HG03575 (cell line): ENCODE measurements around the gene LENG8.
"Not testable (repeated sequence)": the region's sequence is repeated elsewhere in the genome, so short reads cannot be mapped to it uniquely, and the experiment has no call there.

Experiments
- ATAC-seq: cut with Tn5 transposase; IDR thresholded peaks from one replicate; pipeline ENCODE4 v1.9.1; 2021; ENCODE audit not compliant: unreplicated experiment, insufficient number of reproducible peaks, low FRiP score; ENCODE audit errors: extremely low read depth

The LENG8 gene

GRCh38 chr19:54470991-54471782 is 22.2 kb downstream of the LENG8 start:
- ATAC-seq = no peak

GRCh38 chr19:54473071-54473891 is 24.3 kb downstream of the LENG8 start, which contains the start of gene CDC42EP5:
Gene CDC42EP5, minus strand, starts transcription at chr19:54473296. Its CDS starts 7,749 bp downstream, at chr19:54465547.
- no peak for ATAC-seq

- ATAC-seq = no peak
These were observed 24.9 kb downstream of the LENG8 start for GRCh38 chr19:54473892-54474372.

GRCh38 chr19:54475706-54476105 is 26.7 kb downstream of the LENG8 start:
- ATAC-seq = no peak

GRCh38 chr19:54477650-54478049 is 28.7 kb downstream of the LENG8 start:
- no peak for ATAC-seq

- no peak for ATAC-seq
These were observed 29.8 kb downstream of the LENG8 start for GRCh38 chr19:54478677-54479266.

- no peak for ATAC-seq
These were observed 31.1 kb downstream of the LENG8 start for GRCh38 chr19:54480051-54480450.

- no peak for ATAC-seq
These were observed 32.4 kb downstream of the LENG8 start for GRCh38 chr19:54481326-54481930.

GRCh38 chr19:54482889-54483288 is 33.9 kb downstream of the LENG8 start:
- no peak for ATAC-seq

GRCh38 chr19:54484451-54484850 is 35.5 kb downstream of the LENG8 start:
- no peak for ATAC-seq

- no peak for ATAC-seq
These were observed 36.9 kb downstream of the LENG8 start for GRCh38 chr19:54485851-54486250.

GRCh38 chr19:54489341-54489740 is 40.3 kb downstream of the LENG8 start:
- no peak for ATAC-seq

- ATAC-seq = no peak
These were observed 40.8 kb downstream of the LENG8 start for GRCh38 chr19:54489766-54490165.

GRCh38 chr19:54492568-54492967 is 43.6 kb downstream of the LENG8 start:
- no peak for ATAC-seq

- ATAC-seq = not testable (repeated sequence)
These were observed 44.1 kb downstream of the LENG8 start for GRCh38 chr19:54493056-54493455.

GRCh38 chr19:54493967-54494585 is 45.1 kb downstream of the LENG8 start:
- ATAC-seq = no peak

- ATAC-seq = not testable (repeated sequence)
These were observed 46.3 kb downstream of the LENG8 start for GRCh38 chr19:54495284-54495683.

GRCh38 chr19:54497747-54498450 is 48.9 kb downstream of the LENG8 start:
- not testable (repeated sequence) for ATAC-seq
